GM12801 (cell line): ENCODE data around the gene USP14.

ENCODE experiments used
- TF ChIP-seq, protein P1 (sequence below): IDR thresholded peaks from one replicate; pipeline ENCODE4 v1.5.1; 2011; ENCODE audit warnings: control low read depth; ENCODE audit not compliant: insufficient read length; ENCODE audit errors: extremely low read depth

The USP14 gene

GRCh38 chr18:199768-200167 lies 41.4 kb downstream of the USP14 start:
- TF ChIP-seq, protein P1, sequence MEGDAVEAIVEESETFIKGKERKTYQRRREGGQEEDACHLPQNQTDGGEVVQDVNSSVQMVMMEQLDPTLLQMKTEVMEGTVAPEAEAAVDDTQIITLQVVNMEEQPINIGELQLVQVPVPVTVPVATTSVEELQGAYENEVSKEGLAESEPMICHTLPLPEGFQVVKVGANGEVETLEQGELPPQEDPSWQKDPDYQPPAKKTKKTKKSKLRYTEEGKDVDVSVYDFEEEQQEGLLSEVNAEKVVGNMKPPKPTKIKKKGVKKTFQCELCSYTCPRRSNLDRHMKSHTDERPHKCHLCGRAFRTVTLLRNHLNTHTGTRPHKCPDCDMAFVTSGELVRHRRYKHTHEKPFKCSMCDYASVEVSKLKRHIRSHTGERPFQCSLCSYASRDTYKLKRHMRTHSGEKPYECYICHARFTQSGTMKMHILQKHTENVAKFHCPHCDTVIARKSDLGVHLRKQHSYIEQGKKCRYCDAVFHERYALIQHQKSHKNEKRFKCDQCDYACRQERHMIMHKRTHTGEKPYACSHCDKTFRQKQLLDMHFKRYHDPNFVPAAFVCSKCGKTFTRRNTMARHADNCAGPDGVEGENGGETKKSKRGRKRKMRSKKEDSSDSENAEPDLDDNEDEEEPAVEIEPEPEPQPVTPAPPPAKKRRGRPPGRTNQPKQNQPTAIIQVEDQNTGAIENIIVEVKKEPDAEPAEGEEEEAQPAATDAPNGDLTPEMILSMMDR, result no peak

DNA sequence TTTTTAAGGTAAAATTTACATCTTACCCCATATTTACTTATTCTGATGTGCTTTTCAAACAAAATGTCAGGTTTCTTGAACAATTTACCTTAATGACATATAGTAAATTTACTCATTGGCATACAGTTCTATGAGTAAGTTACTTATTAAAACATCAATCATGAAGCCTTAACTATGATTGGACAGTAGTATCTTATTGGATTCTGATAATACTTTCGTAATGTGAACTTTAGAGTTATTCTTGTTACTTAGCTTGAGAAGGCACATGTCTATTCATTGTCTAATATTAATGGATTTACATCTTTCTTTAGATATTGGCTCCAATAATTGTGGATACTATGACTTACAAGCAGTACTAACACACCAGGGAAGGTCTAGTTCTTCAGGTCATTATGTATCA lies 51.7 kb downstream of the USP14 start:
- TF ChIP-seq, protein P1, result no peak

GRCh38 chr18:210733-211132 lies 52.4 kb downstream of the USP14 start:
- TF ChIP-seq, protein P1, result no peak

- TF ChIP-seq, protein P1, result no peak
These were observed 53.2 kb downstream of the USP14 start for GRCh38 chr18:211582-211981.

GRCh38 chr18:212780-213179 lies 54.4 kb downstream of the USP14 start:
- TF ChIP-seq, protein P1, result no peak

GRCh38 chr18:213505-213904 lies 55.1 kb downstream of the USP14 start:
- TF ChIP-seq, protein P1, result no peak

- TF ChIP-seq, protein P1, result no peak
These were observed 55.6 kb downstream of the USP14 start for GRCh38 chr18:213966-214365.

DNA sequence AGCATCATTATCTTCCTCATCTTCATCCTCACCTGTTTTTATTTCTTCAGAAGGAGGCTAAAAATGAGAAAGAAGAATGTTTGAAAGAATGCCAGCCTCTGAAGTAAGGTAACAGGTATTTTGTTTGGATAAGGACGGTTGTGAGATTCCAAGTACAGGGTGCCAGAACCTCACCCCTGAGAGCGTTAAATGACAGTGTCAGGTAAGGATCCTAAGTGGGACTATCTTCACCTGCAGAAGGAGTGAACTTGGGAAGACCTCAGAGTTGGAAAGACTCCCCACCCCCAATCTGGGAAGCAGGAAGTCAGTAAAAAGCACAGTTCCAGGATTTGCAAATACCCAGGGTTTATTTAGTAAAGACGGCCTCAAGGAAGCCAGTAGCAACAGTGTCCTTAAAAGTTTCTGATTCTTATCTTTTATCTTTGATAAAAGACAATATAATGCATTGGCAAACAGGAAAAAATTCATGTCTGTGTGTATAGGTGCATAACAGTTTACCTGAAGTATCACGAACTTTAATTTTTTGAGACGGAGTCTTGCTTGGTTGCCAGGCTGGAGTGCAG lies 57.2 kb downstream of the USP14 start:
- TF ChIP-seq, protein P1, result no peak
